ENCODE data around the gene TMEM126A.
A peak's percentile ranks its signal among the peaks of the same experiment; 100 is the strongest.

DNA sequence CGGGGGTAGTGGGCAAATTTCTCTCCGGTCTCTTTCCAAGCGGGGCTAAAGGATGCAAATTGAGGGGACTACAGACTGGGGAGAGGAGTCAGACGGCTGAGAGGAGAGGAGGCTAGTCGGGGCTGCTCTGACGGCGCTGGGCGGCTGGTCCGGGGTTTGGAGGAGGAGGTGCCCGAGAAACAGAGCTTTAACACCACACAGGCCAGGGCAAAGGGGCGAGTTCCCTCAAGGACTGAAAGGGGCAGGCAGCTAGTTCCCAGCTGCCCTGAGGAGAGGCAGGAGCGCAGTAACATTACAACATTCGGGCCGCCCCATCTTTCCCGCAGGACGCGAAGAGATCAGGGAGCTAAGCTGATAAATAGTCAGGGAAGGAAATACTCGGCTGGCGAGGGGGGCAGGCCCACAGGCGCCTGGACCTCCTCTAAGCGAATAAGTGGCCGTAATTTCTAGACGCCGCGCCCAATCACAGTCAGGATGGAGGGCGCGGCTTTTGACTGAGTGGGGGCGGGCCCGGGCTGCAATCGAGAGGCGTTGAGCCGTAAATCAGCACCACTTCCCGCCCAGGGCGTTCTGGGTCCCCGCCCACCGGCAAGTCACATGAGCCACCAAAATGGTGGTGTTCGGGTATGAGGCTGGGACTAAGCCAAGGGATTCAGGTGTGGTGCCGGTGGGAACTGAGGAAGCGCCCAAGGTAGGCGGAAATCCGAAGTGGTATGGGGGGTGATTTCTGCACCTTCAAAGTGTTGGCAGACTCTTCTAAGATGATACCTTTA, 19.6 kb upstream of the TMEM126A start, which contains the start of gene TMEM126B:
- TF ChIP-seq CTCF (IDR thresholded peaks at IDR 0.05), result no peak
- TF ChIP-seq POLR2A (IDR thresholded peaks at IDR 0.05), result peak; percentile 69 to 94 (median 92)

Data from body of pancreas (tissue), 4 donors.